Colon (tissue), 2 donors: ENCODE results near the gene CADPS.

Experiments
- FAIRE-seq: peaks from 2 replicates; lab custom pipeline; 2012; peaks lifted over from hg19 to GRCh38; lab: Jason Lieb, UNC
- donor health status: control.
- donor health status: control.

Gene CADPS

GRCh38 chr3:62874711-62875557, at the start of gene CADPS:
TSS of gene CADPS (minus strand) at chr3:62875416. CDS start at chr3:62875029, 387 bp downstream.
- no peak for FAIRE-seq

GRCh38 chr3:62923066-62923465, 47.9 kb upstream of the CADPS start:
- FAIRE-seq: no peak

GRCh38 chr3:62922326-62922725, 47.1 kb upstream of the CADPS start:
- FAIRE-seq: no peak

DNA sequence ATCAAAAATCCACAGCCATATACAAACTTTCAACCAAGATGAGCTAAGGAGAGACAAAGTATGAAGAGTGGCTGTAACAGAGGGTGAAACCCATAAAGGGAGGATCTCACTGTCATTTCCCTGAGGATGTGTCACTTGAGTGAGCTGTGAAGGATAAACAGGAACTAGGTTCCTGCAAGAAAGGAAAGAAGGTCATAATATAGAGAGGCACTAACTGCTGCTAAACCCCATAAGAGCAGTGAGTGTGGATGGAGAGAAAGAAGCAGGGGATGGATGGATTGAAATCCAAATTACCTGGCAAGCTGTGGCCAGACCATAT, 45.2 kb upstream of the CADPS start:
- no peak for FAIRE-seq

DNA sequence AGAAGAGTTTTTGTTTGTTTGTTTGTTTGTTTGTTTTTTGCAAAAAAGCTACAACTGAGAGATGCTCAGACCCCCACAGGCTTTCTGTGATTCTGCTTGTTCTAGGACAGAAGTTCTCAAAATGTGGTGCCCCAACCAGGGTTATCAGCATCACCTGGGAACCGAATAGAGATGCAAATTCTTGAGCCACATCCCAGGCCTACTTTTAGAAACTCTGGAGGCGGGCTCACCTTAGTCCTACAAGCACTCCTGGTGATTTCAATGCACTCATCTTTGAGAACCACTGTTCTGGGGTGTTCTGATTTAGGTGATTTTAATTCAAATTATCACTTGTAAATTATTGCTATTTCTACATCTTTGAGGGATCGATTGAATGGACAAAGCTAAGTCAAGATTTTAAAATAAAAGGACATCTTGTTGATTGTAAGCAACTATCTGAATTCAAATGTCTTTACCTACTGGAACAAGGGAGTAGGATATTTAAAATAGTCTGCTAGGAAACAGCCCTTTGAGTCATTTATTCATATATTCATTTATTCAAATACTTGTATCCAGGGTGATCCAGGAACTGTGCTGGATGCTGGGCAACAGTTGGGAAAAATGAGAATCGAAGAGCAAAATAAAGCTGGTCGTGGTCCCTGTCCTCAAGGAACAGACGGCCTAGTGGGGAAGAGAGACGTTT, 44.7 kb upstream of the CADPS start:
- no peak for FAIRE-seq

DNA sequence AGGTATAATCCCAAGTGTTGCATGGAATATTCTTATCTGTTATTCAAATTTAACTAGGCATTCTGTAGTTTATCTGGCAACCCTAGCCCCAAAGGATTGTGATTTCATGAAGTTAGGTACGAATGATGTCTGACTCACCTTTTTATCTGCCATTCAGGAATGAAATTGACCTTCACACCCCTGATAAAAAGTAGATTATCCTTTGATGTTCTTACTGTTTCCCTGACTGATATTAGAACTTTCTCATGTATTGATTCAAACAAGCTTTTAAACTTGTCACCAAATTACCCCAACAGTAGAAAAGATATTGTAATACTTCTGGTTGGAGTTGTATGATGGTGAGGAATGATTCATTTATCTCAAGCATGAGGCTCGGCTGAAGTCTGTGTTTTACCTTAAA, 43.6 kb upstream of the CADPS start:
- no peak for FAIRE-seq

DNA sequence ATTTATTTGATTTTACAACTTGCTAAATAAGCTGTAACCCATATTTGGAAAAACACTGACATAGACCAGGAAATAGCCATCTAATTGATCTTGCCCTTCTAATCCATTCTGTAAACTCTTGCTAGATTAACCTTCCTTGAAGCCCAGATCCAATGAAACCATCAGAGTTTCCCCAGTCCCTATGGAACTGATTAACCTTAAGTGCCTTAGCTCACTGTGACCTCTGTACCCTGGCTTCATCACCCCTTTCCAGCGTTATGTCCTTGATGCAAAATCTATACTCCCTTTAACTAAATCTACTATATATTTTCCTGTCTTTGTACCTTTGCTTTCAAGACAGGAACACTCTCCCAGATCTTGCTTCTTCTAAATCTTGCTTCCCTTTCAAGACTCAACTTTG, 42.9 kb upstream of the CADPS start:
- no peak for FAIRE-seq

GRCh38 chr3:62911526-62911925, 36.3 kb upstream of the CADPS start:
- no peak for FAIRE-seq

DNA sequence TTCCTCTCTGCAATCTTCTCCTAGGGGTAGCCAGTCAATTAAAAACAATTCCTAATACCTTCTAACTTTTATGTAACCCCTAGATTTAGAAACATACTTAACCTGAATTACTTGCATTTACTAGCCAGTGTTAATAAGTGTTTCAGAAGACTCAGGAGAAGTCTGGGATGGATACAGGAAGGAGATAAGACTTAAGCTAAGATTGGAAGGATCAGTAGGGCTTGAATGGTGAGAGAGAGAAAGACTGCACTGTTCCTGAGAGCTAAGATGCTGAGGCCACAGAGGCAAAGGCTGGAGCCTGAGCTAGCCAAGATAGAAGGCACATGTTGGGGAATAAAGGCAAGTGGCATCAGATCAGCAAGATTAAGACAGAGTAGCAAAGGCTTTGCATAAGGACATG, 30.1 kb upstream of the CADPS start:
- FAIRE-seq: no peak

GRCh38 chr3:62898530-62899496, 23.6 kb upstream of the CADPS start:
- no peak for FAIRE-seq

DNA sequence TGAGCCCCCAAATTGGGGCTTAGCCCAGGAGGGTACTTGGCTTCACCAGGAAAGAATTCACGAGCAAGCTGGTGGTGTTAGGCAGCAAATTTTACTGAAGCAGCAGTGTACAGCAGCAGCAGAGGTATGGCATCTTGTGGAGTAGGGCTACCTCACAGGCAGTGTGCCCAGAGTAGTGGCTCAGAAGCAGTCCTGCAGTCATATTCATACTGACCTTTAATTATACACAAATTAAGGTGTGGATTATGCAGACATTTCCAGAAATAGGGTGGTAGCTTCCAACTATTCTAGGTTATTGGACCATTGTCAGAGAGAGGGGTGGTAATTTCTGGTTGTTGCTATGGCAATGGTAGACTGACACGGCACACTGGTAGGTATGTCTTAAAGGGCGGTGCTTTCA, 20.7 kb upstream of the CADPS start:
- FAIRE-seq: no peak

DNA sequence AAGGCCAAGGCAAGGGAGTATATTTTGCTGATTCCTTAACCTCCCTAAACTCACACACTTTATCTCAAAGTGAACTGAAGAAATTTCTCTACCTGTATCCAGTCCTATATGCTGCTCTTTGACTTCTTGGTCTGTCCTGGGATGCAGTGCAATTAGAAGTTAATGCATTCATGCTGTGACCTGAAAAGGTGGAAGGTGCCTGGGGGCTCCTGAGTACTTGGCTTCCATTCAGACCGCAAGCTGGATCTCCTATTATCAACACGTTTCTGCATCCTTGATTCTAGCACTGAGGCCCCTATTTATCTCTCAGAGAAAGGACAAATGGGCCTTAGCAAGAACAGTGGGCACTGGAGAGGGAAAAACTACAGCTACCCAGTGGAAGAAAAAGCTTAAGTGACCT, 17.7 kb upstream of the CADPS start:
- no peak for FAIRE-seq

- no peak for FAIRE-seq
These were observed 16.8 kb upstream of the CADPS start for GRCh38 chr3:62892045-62892444.

GRCh38 chr3:62888778-62889177, 13.6 kb upstream of the CADPS start:
- no peak for FAIRE-seq

DNA sequence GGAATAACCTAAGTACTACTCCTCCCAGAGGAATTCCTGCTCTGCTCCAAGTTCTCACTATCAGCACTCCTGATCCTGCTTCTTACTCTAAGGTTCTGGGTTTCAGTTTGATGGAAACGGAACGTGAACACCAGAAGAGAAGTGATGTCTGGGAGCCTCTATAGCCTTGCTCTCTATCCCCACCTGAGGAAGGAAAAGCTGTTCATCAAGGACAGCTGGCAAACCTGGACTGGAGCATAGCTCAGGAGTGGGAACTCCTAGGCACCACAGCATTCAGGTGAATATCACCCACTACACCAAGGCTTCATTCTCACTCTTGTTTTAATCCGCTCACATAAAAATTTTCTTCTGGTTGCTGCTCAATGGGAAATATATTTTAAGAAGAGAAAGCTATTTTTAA, 13.0 kb upstream of the CADPS start:
- no peak for FAIRE-seq

GRCh38 chr3:62885136-62885535, 9.9 kb upstream of the CADPS start:
- FAIRE-seq: no peak

DNA sequence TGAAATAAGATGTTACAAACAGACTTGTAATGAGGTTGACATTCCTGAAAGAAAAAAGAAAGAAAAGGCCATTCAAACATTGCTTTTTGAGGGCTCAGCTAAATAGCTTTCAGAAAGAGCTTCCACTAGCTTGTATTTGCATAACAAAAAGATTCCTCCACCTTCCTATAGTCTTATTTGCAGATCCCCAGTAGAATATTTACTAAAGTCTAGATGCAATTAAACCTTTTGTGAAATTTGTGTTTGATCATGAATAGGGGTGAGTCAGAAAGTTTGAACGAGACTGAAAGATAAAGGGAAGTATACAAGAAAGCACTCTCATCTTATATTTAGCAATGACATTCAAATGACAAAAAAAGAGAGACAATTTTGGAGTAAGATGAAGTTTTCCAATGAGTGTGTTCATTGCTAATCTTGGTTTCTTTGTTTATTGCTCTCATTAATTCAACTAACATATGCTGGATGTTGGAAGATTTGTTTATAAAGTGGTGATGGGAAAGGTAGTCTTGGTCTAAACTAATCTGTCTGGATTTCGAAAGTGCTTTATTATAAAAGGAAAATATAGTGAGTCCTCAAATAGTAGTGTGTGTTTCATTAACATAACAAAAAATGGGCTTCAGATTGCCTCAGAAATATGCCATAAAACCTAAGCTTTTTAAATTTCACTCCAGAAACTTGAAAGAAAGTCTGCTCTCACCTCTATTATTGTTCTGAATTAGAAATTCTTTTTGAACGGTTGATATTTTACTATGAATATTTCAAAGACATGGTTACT, 9.1 kb upstream of the CADPS start:
- FAIRE-seq: no peak

GRCh38 chr3:62882676-62883200, 7.5 kb upstream of the CADPS start:
- FAIRE-seq: no peak

DNA sequence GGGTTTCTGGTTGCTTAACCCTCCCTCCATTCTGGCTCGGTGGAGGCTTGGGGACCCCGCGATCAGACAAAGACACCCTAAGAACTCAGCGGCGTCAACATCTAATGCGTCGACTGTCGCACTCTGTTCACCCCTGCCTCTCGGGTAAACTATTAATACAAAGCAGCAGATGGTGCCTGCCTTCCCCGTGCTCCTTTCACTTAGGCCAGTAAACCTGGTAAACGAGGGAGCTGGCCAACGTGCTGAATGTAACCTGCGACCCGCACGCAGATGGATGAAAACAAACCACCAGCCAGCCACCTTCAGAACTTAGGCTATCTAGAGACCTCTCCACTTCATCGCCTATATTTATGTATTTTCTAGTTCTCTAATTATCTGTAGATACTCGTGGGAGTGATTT, 848 bp upstream of the CADPS start:
- FAIRE-seq: no peak

GRCh38 chr3:62875558-62876002, 364 bp upstream of the CADPS start:
- no peak for FAIRE-seq
